Astrocyte (in vitro differentiated cells and primary cell): ENCODE measurements around the gene TIMP2.

Experiments used
- EZH2 ChIP-seq: IDR thresholded peaks from 2 replicates; pipeline ENCODE4 v1.6.1; 2012; ENCODE audit warnings: mild to moderate bottlenecking, low read length, inconsistent platforms; ENCODE audit not compliant: insufficient read depth
- TF ChIP-seq, protein P1 (sequence below): IDR thresholded peaks from 2 replicates; pipeline ENCODE4 v1.5.1; 2011; ENCODE audit warnings: low read depth, mild to moderate bottlenecking, inconsistent platforms, low read length, moderate library complexity; ENCODE audit not compliant: insufficient read depth

DNA sequence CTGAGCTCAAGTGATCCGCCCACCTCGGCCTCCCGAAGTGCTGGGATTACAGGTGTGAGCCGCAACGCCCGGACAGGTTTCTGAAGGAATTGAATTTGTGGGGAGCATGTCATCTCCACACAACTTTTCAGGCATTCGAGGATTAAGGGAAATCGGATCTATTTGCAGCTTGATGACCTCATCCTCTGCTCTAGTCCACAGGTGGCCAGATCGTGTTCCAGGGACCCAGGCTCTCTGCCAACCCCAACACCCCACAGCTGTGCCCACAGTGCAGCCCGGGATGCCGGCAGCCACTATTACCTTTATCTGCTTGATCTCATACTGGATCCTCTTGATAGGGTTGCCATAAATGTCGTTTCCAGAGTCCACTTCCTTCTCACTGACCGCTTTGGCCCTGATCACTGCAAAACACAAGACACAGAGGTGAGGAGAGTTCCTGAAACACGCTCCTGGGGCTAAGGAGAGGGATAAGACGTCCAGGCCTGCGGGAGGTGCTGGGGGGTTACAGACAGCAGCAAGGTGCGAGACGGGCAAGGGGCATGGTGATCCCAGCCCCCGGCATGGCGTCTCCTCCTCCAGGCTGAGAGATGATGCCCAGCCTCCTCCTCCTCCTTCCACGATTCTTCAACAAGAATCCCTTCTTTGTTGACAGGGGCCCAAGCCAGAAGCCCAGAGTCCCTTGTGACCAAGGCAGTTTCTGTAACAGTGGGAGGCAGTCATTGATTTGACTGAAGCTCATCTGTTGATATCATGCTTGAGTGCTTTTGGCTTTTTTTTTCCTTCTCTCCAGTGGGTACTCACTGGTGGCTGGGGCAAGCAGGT is 51.5 kb downstream of the TIMP2 start:
- TF ChIP-seq, protein P1, sequence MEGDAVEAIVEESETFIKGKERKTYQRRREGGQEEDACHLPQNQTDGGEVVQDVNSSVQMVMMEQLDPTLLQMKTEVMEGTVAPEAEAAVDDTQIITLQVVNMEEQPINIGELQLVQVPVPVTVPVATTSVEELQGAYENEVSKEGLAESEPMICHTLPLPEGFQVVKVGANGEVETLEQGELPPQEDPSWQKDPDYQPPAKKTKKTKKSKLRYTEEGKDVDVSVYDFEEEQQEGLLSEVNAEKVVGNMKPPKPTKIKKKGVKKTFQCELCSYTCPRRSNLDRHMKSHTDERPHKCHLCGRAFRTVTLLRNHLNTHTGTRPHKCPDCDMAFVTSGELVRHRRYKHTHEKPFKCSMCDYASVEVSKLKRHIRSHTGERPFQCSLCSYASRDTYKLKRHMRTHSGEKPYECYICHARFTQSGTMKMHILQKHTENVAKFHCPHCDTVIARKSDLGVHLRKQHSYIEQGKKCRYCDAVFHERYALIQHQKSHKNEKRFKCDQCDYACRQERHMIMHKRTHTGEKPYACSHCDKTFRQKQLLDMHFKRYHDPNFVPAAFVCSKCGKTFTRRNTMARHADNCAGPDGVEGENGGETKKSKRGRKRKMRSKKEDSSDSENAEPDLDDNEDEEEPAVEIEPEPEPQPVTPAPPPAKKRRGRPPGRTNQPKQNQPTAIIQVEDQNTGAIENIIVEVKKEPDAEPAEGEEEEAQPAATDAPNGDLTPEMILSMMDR = no peak
- no peak for TF ChIP-seq EZH2
